Measurements from ENCODE around the gene MSLN. TPM values are rescaled to one million over a fixed set of nuclear protein-coding genes. Genes with fewer than 3 reads are reported as not detected.

MSLN gene
- total and polyA plus RNA-seq, 9 of the 15 experiments (the other 6 are each of a cell fraction or from before 2014, with no cell fraction given): not detected

GRCh38 chr16:743794-744500, 16.6 kb upstream of the MSLN start (continued):
- TF ChIP-seq, protein P1, sequence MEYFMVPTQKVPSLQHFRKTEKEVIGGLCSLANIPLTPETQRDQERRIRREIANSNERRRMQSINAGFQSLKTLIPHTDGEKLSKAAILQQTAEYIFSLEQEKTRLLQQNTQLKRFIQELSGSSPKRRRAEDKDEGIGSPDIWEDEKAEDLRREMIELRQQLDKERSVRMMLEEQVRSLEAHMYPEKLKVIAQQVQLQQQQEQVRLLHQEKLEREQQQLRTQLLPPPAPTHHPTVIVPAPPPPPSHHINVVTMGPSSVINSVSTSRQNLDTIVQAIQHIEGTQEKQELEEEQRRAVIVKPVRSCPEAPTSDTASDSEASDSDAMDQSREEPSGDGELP (CRISPR knock-in tag; IDR thresholded peaks at IDR 0.05; ENCODE audit: borderline replicate concordance): peak; percentile 11; the same call in 1 of the 2 replicates
- TF ChIP-seq RBFOX2 (IDR thresholded peaks at IDR 0.05; ENCODE audit: low read depth, low read length) (0 out of 2 replicates have a peak, but pooled peaks have one; percentile 14), ZNF124 (CRISPR knock-in tag; IDR thresholded peaks at IDR 0.05) (no peak), CGGBP1 (CRISPR knock-in tag; IDR thresholded peaks at IDR 0.05) (no peak), RBM14 (IDR thresholded peaks at IDR 0.05; ENCODE audit: borderline replicate concordance, insufficient read depth, low read depth, low read length) (no peak), LEF1 (IDR thresholded peaks at IDR 0.05) (no peak), HMGN3 (IDR thresholded peaks at IDR 0.05; ENCODE audit: borderline replicate concordance, extremely low read depth, insufficient read length, low read depth, low read length) (no peak), ZKSCAN8 (CRISPR knock-in tag; IDR thresholded peaks at IDR 0.05) (no peak), PHTF2 (CRISPR knock-in tag; IDR thresholded peaks at IDR 0.05) (no peak), ZNF263 (CRISPR knock-in tag; IDR thresholded peaks at IDR 0.05; ENCODE audit: borderline replicate concordance) (peak; percentile 79), BCOR (IDR thresholded peaks at IDR 0.05) (peak; percentile 15; the same call in 1 of the 2 replicates)
- TF ChIP-seq, protein P2, sequence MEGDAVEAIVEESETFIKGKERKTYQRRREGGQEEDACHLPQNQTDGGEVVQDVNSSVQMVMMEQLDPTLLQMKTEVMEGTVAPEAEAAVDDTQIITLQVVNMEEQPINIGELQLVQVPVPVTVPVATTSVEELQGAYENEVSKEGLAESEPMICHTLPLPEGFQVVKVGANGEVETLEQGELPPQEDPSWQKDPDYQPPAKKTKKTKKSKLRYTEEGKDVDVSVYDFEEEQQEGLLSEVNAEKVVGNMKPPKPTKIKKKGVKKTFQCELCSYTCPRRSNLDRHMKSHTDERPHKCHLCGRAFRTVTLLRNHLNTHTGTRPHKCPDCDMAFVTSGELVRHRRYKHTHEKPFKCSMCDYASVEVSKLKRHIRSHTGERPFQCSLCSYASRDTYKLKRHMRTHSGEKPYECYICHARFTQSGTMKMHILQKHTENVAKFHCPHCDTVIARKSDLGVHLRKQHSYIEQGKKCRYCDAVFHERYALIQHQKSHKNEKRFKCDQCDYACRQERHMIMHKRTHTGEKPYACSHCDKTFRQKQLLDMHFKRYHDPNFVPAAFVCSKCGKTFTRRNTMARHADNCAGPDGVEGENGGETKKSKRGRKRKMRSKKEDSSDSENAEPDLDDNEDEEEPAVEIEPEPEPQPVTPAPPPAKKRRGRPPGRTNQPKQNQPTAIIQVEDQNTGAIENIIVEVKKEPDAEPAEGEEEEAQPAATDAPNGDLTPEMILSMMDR (IDR thresholded peaks at IDR 0.05 in 2 of 3, conservative IDR thresholded peaks at IDR 0.05 in 1 of 3; ENCODE audit: insufficient read depth in 2 of 3, low read depth in 1 of 3, low read length in 3 of 3): peak in 2 of 3 experiments; percentile 30 to 44; a peak in 2 of 6 replicates
- TF ChIP-seq, protein P3, sequence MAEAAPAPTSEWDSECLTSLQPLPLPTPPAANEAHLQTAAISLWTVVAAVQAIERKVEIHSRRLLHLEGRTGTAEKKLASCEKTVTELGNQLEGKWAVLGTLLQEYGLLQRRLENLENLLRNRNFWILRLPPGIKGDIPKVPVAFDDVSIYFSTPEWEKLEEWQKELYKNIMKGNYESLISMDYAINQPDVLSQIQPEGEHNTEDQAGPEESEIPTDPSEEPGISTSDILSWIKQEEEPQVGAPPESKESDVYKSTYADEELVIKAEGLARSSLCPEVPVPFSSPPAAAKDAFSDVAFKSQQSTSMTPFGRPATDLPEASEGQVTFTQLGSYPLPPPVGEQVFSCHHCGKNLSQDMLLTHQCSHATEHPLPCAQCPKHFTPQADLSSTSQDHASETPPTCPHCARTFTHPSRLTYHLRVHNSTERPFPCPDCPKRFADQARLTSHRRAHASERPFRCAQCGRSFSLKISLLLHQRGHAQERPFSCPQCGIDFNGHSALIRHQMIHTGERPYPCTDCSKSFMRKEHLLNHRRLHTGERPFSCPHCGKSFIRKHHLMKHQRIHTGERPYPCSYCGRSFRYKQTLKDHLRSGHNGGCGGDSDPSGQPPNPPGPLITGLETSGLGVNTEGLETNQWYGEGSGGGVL (CRISPR knock-in tag; IDR thresholded peaks at IDR 0.05): no peak
